DND-41 (cell line): ENCODE results near the gene TRIM51.

ENCODE experiments used
- CTCF ChIP-seq: IDR thresholded peaks from 2 replicates; pipeline ENCODE4 v1.5.1; 2012; ENCODE audit warnings: borderline replicate concordance, low read length, moderate library complexity, mild to moderate bottlenecking; ENCODE audit not compliant: poor library complexity, severe bottlenecking; ENCODE audit errors: extremely low read depth
- EZH2 ChIP-seq: IDR thresholded peaks from 3 replicates; pipeline ENCODE4 v1.6.1; 2012; ENCODE audit warnings: borderline replicate concordance, low read depth, mild to moderate bottlenecking, moderate library complexity, low read length, inconsistent platforms; ENCODE audit not compliant: severe bottlenecking

- no peak for TF ChIP-seq CTCF
- no peak for TF ChIP-seq EZH2
Measured at GRCh38 chr11:55849037-55849436, 34.1 kb upstream of the TRIM51 start.
